Stimulated activated naive CD4-positive, alpha-beta T cell (primary cell): ENCODE results near the gene SLC38A6.

ENCODE experiments used
- DNase-seq, 6 experiments: peaks; one replicate each; lab custom pipeline; 2025; lab: John Stamatoyannopoulos, UW

The SLC38A6 gene

DNA sequence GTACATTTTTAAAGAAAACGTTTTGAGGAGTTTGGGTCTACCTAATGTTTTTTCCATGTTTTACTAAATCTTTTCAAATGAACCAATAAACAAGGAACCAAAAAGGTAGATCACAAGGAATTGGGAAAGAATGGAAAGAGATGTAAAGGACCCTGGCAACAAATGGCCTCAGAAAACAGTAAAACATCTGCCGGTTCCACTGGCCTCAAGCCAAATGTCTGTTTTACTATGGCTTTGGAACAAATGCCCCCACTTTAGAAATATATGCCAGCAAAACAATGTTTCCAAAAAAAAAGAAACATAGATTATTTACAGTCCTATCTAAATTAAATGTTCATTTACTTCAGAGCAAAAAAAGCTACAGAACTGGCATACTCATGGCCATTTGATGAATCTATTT, 3.2 kb upstream of the SLC38A6 start:
- no peak for DNase-seq

DNA sequence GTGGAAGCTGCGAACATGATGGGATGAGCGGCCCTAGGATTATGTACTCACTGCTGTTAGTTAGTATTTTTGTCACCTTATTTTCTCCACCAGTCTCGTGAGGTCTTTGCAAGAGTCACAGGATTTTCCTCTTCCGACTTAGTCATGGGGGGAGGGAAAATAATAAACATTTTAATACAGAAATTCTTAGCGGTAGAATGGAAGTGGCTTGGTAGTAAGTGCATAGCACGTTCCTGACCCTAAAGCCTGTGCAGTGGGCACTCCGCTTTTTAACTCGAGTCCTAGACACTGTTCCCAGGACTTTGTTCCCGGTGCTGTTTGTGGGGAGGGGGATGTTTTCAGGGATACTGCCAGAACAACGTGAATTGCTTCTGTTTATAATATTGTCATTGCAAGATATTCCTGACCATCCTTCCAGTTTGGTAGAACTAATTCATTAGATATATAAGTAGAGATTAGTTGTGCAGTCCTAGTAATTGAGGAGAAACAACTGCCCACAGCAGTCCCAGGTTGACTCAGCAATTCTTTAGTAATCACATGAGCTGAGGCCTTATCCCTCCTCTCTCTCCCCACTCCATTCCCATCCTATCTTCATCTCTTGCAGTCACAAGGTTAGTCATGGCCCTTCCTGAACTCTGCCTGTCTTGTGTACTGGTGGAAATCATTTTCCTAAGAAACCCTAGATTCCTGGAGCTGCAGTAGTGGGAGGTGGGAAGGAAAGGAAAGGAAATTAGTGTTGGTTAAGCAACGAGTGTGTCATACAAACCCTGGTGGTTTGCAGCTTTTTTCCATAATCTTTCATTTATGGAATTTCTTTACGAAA, 799 bp downstream of the SLC38A6 start:
- no peak for DNase-seq

GRCh38 chr14:60984196-60984595, 3.2 kb downstream of the SLC38A6 start:
- no peak for DNase-seq

DNA sequence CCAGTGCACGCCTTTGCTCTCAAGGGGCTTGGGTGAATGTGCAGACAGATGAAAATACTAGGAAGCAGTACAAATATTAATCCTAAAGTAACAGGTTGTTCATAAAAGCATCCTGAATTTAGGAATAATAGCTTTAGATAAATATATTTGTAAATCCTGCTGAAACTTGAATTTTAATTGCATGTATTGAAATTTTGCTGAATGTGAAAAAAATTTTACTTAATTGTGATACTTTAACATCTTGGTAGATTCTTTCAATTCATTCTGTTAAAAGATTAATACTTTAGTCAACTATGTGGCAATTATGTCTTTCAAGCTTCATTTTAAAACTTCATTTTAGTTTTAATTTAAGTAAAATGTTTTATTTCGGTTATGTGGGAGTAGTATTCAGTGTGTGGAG, 5.5 kb downstream of the SLC38A6 start:
- no peak for DNase-seq

- DNase-seq: no peak
Observed at GRCh38 chr14:60989599-60989998, 8.6 kb downstream of the SLC38A6 start.

- DNase-seq: no peak
Observed at GRCh38 chr14:60998617-60999016, 17.6 kb downstream of the SLC38A6 start.

GRCh38 chr14:60999536-60999935, 18.5 kb downstream of the SLC38A6 start:
- no peak for DNase-seq

DNA sequence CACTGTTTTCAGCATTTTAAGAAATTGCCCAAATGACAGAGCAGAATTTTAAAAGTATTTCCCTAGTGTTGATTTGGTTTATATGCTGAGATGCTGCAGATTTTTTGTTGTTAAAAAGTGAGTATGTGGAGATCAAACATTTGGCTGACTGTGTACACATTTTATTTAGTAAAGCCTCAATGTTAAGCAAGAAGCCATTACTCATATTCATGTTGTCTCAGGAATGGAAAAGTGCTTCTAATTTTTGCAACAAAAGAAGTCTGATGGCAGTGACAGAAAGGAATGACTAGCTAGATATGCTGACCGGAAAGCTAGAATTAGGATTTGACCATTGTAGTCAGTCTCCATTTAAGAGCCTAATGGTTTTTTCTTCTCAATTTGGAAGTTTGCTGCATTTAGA, 22.5 kb downstream of the SLC38A6 start:
- DNase-seq: no peak

DNA sequence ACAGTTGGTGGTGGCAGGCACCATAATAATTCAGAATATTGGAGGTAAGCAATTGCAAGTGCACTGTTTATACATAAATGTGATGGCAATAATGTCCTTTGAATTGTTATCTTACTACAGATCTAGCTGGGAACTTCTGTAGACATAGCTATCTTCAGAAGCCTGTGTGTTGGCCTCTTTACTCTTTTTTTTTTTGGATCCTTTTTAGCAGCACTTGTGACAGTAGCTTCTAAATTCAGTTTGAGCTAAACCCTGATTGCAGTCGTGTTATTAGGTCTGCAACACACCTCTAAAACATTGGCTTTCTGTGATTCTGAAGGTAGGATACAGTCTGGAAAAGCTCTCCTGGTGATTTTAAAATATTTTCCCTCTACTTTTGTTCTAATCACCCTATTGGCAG, 38.5 kb downstream of the SLC38A6 start:
- DNase-seq: no peak

DNA sequence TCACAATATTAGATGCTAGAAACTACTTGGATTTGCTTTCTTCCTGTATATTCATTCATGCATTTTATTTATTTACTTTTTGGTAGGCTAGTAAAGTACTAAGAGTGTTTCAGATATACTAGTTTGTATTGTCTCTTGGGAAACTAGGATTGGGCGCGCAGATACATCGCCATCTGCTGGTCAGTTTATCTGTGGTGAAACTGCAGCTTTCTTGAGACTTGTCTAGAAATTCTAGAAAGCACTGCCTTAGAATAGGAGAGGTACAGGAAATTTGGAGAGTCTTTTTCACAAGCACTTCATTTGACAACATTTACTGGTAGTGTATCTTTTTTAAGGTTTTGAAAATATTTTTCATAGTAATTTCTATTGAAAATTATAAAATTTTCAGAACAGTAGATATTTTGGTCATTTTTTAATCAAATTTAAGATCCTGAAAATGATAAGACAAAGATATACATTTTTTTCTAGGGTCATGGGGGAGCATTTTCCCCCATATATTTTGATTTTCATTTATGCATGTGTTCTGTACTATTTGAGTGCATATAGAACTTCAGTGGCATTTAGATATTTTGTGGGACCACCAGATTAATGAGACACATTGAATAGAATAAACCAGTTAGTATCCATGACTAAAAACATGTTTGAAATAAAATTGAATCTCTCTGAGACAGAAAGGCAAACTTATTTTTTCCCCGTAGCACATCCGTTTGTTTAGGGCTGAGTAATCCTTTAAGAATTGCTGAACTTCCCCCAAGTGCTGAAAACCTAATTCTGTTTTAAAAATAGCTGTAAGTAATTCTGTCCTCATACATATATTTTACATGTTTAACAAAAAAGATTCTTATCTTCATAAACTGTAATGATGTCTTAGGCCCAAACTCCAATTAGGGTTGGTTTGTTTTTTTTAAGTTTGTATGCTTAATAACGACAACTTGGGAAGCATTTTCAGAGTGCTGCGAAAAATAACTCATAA, 44.5 kb downstream of the SLC38A6 start:
- peak in 5 of 6 experiments; percentile 9 to 45 (median 21) for DNase-seq

GRCh38 chr14:61026526-61026925, 45.5 kb downstream of the SLC38A6 start:
- no peak for DNase-seq

DNA sequence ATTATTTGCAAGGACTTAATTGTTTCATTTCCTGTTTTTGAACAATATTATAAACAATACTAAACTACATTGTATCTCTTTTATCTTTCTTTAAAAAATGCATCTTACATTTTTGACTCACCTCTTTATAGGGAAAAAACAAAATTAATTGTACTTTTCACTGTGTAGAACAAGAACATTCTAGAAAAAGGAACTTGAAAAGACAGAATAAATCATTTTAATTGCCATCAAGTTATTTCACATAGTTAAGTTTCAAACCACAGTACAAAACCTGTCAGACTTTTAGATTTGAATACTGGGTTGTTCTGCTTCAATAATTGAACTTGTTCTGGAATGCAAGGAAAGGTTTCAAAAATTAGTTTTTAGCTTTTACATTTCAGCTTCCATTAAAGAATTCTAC, 50.0 kb downstream of the SLC38A6 start:
- no peak for DNase-seq

- DNase-seq: no peak
Observed at GRCh38 chr14:61033054-61033453, 52.0 kb downstream of the SLC38A6 start.

DNA sequence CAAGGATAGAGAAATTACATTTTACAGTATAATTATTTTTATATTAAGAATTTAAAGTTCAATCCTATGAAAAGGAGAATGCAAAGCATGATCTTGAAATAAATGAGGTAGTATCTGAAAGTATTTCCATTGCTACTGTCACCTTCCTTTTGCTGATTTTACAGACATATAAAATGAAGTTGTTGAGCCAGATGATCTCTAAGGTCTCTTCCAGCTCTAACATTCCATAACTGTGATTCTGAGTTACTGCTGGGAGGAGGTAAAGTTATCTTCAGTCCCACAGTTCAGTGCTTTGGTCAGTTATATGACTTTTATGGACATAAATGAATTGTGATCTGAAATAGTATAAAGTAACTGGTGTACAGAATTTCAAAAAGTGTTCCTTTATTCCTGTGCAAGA, 52.8 kb downstream of the SLC38A6 start:
- DNase-seq: no peak

DNA sequence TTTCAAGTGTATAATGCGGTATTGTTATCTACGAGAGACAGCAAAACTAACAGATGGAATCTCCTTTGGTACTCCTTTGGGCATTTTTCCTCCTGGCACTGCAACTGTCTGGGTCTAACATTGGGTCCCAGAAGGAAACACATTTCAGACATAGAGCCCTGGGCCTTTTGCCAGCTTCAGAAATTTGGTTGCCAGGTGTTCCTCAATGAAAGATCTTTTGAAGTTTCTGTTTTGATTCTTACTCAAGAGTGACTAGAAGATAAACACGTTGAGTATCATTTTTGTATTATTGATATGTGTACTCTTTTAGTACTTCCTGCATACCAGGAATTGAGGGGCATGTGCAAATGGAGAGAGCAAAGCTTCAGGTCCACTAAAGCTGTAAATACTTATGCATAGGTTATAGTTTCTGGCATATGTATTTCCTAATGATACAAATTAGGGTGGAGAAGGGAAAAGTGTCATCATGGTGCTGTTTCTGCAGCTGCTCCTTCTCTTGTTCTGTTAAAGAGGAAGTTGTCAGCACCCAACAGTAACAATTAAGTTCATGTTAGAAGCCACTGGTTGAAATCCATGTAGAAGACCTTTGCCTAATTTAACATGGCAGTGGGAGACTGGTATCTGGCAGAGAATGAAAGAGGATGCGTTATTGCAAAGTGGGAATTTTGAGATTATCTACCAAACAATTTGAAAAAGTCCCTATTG, 53.5 kb downstream of the SLC38A6 start:
- DNase-seq: no peak

- no peak for DNase-seq
Observed at GRCh38 chr14:61037215-61037614, 56.2 kb downstream of the SLC38A6 start.

DNA sequence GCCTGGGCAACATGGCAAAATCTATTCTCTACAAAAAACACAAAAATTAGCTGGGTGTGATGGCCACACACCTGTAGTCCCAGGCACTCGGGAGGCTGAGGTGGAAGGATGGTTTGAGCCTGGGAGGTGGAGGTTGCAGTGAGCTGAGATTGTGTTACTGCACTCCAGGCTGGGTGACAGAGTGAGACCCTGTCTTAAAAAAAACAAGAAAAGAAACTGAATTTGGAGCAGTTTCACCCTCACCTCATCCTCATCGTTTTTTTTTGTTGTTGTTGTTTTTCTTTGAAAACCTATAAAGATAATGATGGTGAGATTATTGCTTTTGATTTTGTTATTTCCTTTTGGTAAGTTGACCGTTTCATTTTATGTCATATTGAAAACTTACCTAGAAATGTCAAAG, 60.7 kb downstream of the SLC38A6 start:
- no peak for DNase-seq

GRCh38 chr14:61042220-61042619, 61.2 kb downstream of the SLC38A6 start:
- no peak for DNase-seq

- DNase-seq: no peak
Observed at GRCh38 chr14:61043506-61043905, 62.5 kb downstream of the SLC38A6 start.

GRCh38 chr14:61047021-61047420, 66.0 kb downstream of the SLC38A6 start:
- no peak for DNase-seq

DNA sequence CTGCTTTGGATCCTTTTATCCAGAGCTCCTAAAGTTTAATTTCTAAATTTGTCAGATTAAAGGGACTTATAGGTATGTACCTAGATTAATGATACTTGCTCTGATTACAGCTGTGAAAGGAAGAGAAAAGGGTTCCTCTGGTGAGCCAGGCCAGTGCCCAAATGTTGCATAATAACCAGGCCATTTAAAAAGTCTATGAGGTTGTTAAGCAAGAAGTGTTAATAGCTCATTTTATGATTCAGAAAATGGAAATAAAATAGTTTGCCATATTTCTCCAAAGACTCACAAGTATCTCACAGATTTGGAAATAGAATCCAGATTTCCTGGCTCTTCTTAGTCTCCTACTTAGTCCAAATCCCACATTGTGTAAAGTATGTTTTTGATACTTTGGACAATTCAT, 67.6 kb downstream of the SLC38A6 start:
- no peak for DNase-seq

GRCh38 chr14:61050417-61050816, 69.4 kb downstream of the SLC38A6 start:
- DNase-seq: no peak
